GM21423 (cell line): ENCODE results near the gene HHAT.

Experiments used
- ATAC-seq: cut with Tn5 transposase; IDR thresholded peaks from one replicate; pipeline ENCODE4 v1.9.1; 2021; ENCODE audit warnings: mild to moderate bottlenecking, moderate library complexity; ENCODE audit not compliant: unreplicated experiment

The HHAT gene

GRCh38 chr1:210477328-210477924 is 148.7 kb downstream of the HHAT start:
- ATAC-seq, result no peak

- ATAC-seq, result no peak
Observed at GRCh38 chr1:210478820-210479219, 150.1 kb downstream of the HHAT start.

- no peak for ATAC-seq
Observed at GRCh38 chr1:210482491-210482890, 153.8 kb downstream of the HHAT start.

GRCh38 chr1:210482945-210483617 is 154.4 kb downstream of the HHAT start:
- no peak for ATAC-seq

GRCh38 chr1:210483821-210484220 is 155.1 kb downstream of the HHAT start:
- no peak for ATAC-seq

GRCh38 chr1:210487021-210487420 is 158.3 kb downstream of the HHAT start:
- ATAC-seq, result no peak

GRCh38 chr1:210489491-210489890 is 160.8 kb downstream of the HHAT start:
- ATAC-seq, result no peak

GRCh38 chr1:210490781-210491180 is 162.1 kb downstream of the HHAT start:
- no peak for ATAC-seq

GRCh38 chr1:210496063-210496462 is 167.4 kb downstream of the HHAT start:
- ATAC-seq, result no peak

GRCh38 chr1:210499956-210500355 is 171.3 kb downstream of the HHAT start:
- ATAC-seq, result no peak

GRCh38 chr1:210500831-210501230 is 172.1 kb downstream of the HHAT start:
- ATAC-seq, result no peak

GRCh38 chr1:210504286-210504685 is 175.6 kb downstream of the HHAT start:
- ATAC-seq, result no peak

GRCh38 chr1:210505601-210506496 is 177.1 kb downstream of the HHAT start:
- no peak for ATAC-seq

GRCh38 chr1:210506689-210507088 is 178.0 kb downstream of the HHAT start:
- no peak for ATAC-seq

GRCh38 chr1:210516092-210516656 is 187.5 kb downstream of the HHAT start:
- ATAC-seq, result no peak

GRCh38 chr1:210516697-210517459 is 188.2 kb downstream of the HHAT start:
- no peak for ATAC-seq

GRCh38 chr1:210523830-210524229 is 195.1 kb downstream of the HHAT start:
- no peak for ATAC-seq

- no peak for ATAC-seq
Observed at GRCh38 chr1:210525716-210526454, 197.2 kb downstream of the HHAT start.

GRCh38 chr1:210527091-210527490 is 198.4 kb downstream of the HHAT start:
- no peak for ATAC-seq
